ENCODE data around the gene USP40.

DNA sequence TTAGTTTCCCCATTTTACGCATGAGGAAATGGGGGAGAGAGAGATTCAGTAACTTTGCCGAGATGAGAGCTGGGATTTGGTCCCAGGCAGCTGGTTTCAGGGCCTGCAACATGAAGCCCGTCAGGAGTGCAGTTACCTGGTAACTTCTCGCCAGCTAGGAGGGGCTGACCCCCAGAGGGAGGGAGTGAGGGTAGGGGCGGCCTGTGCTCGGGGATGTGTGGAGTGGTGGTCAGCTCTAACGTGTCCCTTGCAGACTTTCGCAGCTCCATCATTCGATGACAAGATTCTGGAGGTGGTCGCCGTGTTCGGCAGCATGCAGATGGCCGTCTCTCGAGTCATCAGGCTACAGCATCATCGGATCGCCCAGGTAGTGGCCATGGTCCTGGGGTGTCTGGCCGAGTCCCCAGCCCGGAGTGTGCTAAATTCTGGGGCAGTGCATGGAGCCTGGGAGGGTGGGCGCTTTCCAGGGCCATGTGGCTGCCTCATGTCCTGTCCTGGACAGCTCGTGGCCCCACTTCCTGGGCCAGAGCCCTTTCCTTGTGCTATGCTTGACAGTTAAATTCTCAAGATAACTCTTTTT, 108.5 kb downstream of the USP40 start:
- TF ChIP-seq FOXP1 (CRISPR knock-in tag; IDR thresholded peaks at IDR 0.05) (no peak), RCOR1 (IDR thresholded peaks at IDR 0.05; ENCODE audit: borderline replicate concordance in 1 of 2, low read depth in 2 of 2, low read length in 2 of 2) (no peak), HOXB6 (CRISPR knock-in tag; IDR thresholded peaks at IDR 0.05; ENCODE audit: borderline replicate concordance) (no peak), ZNF24 (IDR thresholded peaks at IDR 0.05) (no peak), ZNF146 (CRISPR knock-in tag; IDR thresholded peaks at IDR 0.05; ENCODE audit: unreplicated experiment) (no peak), FOXK2 (conservative IDR thresholded peaks at IDR 0.05 in 1 of 2, IDR thresholded peaks at IDR 0.05 in 1 of 2; ENCODE audit: low read depth in 2 of 2) (no peak), POLR2A (conservative IDR thresholded peaks at IDR 0.05) (no peak), IFI16 (CRISPR knock-in tag; IDR thresholded peaks at IDR 0.05) (no peak), MEF2D (tag; conservative IDR thresholded peaks at IDR 0.05; ENCODE audit: low read depth) (no peak), SIN3A (IDR thresholded peaks at IDR 0.05; ENCODE audit: borderline replicate concordance in 2 of 2, control insufficient read depth in 1 of 2, low read depth in 2 of 2, low read length in 2 of 2) (no peak), FOS (IDR thresholded peaks at IDR 0.05; ENCODE audit: extremely low read depth, insufficient read length) (no peak), SP1 (CRISPR knock-in tag; IDR thresholded peaks at IDR 0.05) (no peak)
- TF ChIP-seq, protein P1, sequence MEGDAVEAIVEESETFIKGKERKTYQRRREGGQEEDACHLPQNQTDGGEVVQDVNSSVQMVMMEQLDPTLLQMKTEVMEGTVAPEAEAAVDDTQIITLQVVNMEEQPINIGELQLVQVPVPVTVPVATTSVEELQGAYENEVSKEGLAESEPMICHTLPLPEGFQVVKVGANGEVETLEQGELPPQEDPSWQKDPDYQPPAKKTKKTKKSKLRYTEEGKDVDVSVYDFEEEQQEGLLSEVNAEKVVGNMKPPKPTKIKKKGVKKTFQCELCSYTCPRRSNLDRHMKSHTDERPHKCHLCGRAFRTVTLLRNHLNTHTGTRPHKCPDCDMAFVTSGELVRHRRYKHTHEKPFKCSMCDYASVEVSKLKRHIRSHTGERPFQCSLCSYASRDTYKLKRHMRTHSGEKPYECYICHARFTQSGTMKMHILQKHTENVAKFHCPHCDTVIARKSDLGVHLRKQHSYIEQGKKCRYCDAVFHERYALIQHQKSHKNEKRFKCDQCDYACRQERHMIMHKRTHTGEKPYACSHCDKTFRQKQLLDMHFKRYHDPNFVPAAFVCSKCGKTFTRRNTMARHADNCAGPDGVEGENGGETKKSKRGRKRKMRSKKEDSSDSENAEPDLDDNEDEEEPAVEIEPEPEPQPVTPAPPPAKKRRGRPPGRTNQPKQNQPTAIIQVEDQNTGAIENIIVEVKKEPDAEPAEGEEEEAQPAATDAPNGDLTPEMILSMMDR (IDR thresholded peaks at IDR 0.05 in 2 of 3, conservative IDR thresholded peaks at IDR 0.05 in 1 of 3; ENCODE audit: insufficient read depth in 2 of 3, low read depth in 1 of 3, low read length in 3 of 3) = no peak
- TF ChIP-seq, protein P2, sequence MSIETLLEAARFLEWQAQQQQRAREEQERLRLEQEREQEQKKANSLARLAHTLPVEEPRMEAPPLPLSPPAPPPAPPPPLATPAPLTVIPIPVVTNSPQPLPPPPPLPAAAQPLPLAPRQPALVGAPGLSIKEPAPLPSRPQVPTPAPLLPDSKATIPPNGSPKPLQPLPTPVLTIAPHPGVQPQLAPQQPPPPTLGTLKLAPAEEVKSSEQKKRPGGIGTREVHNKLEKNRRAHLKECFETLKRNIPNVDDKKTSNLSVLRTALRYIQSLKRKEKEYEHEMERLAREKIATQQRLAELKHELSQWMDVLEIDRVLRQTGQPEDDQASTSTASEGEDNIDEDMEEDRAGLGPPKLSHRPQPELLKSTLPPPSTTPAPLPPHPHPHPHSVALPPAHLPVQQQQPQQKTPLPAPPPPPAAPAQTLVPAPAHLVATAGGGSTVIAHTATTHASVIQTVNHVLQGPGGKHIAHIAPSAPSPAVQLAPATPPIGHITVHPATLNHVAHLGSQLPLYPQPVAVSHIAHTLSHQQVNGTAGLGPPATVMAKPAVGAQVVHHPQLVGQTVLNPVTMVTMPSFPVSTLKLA (conservative IDR thresholded peaks at IDR 0.05) = no peak
